GM10266 (cell line): ENCODE results near the gene CPEB3.

Source experiments
- DNase-seq: peaks from one replicate; pipeline ENCODE4 v3.0.0; 2012; ENCODE audit errors: extremely low spot score
- CTCF ChIP-seq: IDR thresholded peaks from 2 replicates; pipeline ENCODE4 v1.5.1; 2012; ENCODE audit warnings: mild to moderate bottlenecking, low read depth; ENCODE audit not compliant: control insufficient read depth, insufficient read depth; ENCODE audit errors: missing control alignments

CPEB3 gene

DNA sequence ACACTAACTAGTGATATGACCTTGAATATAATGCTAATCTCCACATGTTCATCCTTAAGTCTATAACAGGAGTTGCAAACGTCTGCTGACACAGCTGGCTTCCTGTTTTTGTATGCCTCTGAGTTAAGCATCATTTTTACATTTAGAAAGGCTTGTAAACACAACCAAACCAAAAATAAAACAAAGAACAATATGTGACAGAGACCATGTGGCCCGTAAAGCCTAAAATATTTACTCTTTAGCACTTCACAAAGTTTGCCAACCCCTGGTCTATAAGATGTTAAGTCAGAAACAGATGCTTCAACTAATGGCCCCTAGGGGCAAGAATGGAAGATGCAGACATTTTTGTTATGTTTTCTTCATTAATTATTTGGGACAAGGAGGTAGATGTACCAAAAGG lies 109.3 kb downstream of the CPEB3 start:
- DNase-seq: no peak
- no peak for TF ChIP-seq CTCF

GRCh38 chr10:92180399-92180798 lies 110.5 kb downstream of the CPEB3 start:
- TF ChIP-seq CTCF: no peak
- no peak for DNase-seq

DNA sequence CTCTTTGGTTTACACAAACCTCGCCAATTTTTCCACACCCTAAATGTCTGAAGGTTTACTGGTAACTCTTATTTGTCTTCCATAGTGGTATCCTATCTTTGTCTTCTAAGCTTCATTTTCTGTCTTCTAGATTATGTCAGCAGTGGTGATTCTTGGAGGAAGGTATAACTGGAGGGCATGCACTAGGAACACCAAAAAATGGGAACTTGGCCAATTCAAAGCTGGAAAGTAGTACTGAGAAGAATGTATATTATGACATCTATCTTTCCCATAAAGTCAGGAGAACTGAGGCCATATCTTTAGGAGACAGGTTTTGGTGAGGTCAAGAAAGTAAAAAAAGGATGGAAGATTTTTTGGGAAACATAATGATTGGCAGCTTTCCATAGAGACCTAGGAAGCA lies 113.3 kb downstream of the CPEB3 start:
- DNase-seq: no peak
- no peak for TF ChIP-seq CTCF

- no peak for DNase-seq
- TF ChIP-seq CTCF: no peak
These were observed 115.7 kb downstream of the CPEB3 start for GRCh38 chr10:92175164-92175563.

DNA sequence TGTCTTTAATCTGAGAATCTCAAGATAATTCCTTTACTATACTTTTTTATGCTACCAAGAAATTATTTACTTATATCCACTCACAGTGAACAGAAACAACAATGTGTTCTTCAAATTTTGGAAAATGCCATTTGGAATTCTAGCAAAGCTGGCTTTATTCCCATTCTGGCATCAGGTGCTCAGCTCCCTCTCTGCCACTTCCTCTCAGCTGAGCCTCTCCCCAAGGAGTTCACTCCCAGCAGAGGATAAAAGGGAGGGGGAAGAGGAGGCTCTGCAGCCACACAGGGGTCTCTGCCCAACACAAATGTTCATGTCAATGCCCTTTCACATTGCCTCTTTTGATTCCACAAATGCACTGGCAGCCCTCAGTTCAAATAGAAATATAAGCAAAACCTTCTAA lies 116.9 kb downstream of the CPEB3 start:
- no peak for TF ChIP-seq CTCF
- DNase-seq: no peak

DNA sequence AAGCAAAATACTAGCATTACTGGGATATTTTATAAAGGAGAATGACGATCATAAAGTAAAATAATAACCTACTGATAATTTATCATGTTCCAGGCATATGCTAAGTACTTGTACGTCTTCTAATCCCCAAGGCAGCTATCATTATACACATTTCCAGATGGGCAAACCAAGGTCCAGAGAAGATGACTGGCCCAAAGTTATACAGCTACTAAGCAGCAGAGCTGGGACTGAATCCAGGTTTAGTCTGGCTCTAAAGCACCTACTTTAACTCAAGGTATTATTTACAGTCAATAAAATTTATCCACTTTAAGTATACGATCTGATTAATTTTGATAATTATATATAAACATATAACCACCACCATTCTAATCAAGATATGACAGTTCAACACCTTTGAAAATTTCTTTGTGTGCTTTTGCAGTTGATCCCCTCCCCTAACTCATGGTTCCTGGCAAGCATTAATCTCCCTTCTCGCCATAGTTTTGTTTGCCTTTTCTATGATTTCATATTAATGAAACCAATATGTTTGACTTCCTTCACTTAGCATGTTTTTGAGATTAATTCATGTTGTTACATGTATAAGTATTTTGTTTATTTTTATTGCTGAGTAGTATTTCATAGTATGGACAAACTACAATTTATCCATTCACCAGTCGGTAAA lies 126.7 kb downstream of the CPEB3 start:
- no peak for DNase-seq

More for the DNA sequence above, 126.7 kb downstream of the CPEB3 start:
- TF ChIP-seq CTCF: no peak
